ENCODE results near the gene CFAP53.

CFAP53 gene

DNA sequence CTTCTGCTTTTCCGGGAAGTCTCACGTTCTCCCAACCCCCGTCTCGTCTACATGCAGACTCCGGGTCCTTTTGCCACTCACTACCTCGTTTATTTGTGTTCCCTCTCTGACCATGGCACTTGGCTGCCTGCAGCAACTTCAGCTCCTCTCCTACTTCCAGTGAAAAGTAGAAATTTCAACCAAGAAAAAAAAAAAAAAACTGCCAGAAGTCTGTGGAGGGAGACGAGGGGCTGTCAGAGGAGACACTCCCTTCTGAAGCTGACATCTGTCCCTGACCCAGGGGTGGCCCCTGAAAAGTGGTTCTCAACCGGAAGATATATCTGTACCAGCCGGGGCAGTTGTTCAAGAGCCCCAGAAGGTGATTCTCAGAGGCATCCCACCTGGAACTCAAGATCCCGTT, 70.6 kb downstream of the CFAP53 start:
- TF ChIP-seq, protein P1, sequence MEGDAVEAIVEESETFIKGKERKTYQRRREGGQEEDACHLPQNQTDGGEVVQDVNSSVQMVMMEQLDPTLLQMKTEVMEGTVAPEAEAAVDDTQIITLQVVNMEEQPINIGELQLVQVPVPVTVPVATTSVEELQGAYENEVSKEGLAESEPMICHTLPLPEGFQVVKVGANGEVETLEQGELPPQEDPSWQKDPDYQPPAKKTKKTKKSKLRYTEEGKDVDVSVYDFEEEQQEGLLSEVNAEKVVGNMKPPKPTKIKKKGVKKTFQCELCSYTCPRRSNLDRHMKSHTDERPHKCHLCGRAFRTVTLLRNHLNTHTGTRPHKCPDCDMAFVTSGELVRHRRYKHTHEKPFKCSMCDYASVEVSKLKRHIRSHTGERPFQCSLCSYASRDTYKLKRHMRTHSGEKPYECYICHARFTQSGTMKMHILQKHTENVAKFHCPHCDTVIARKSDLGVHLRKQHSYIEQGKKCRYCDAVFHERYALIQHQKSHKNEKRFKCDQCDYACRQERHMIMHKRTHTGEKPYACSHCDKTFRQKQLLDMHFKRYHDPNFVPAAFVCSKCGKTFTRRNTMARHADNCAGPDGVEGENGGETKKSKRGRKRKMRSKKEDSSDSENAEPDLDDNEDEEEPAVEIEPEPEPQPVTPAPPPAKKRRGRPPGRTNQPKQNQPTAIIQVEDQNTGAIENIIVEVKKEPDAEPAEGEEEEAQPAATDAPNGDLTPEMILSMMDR (IDR thresholded peaks at IDR 0.05; ENCODE audit: extremely low read depth, missing control alignments): no peak

DNA sequence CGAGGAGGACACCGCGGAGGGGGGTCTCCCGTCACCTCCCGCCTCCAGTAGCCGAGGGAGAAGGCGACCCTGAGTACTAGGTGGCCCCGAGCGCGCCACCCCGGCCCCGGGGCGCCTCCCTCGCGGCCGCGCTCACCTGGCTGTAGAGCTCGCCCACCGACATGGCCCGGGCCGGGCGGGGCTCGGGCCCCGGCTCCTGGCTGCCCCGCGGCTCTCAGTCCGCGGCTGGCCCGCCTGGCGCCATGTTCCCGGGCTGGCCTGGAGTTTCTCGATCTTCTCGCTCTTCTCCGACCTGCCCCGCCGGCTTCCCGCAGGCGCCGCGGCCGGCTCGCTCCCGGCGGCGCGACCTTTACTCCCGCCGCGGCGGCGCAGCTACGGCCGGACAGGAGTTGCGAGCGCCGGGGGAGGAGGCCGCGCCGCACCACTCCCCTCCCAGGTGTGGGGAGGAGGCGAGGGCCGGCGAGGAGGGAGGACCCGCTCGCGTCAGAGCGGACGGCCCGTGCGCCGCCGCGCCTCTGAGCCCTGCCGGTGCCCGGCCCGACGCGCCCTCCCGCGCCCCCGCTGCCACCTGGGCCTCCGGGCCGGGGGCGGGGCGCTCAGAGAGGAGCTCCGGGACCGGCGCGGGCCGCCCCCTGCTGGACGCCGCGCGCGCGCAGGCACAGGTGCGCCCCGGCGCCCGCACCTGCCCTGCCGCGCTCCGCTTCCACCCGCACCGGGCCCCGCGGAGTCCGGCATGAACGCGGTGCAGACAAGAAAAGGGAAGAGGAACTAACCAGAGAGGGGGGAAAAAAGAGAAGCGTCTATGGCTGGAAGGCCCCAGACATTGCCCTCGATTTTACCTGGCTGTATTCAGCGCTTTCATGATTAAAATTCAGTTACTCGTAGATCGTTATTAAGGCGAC, 71.4 kb downstream of the CFAP53 start, which contains the start of gene MYO5B:
Gene MYO5B (minus strand): TSS at position 517 of the 902 bp plus-strand sequence. CDS start 354 bp downstream, at position 163.
- peak; percentile 90 for DNase-seq (ENCODE audit: low spot score)
- TF ChIP-seq, protein P1 (IDR thresholded peaks at IDR 0.05; ENCODE audit: extremely low read depth, missing control alignments): peak; percentile 81

More for the DNA sequence above, 70.6 kb downstream of the CFAP53 start:
- DNase-seq (ENCODE audit: low spot score): no peak

DNA sequence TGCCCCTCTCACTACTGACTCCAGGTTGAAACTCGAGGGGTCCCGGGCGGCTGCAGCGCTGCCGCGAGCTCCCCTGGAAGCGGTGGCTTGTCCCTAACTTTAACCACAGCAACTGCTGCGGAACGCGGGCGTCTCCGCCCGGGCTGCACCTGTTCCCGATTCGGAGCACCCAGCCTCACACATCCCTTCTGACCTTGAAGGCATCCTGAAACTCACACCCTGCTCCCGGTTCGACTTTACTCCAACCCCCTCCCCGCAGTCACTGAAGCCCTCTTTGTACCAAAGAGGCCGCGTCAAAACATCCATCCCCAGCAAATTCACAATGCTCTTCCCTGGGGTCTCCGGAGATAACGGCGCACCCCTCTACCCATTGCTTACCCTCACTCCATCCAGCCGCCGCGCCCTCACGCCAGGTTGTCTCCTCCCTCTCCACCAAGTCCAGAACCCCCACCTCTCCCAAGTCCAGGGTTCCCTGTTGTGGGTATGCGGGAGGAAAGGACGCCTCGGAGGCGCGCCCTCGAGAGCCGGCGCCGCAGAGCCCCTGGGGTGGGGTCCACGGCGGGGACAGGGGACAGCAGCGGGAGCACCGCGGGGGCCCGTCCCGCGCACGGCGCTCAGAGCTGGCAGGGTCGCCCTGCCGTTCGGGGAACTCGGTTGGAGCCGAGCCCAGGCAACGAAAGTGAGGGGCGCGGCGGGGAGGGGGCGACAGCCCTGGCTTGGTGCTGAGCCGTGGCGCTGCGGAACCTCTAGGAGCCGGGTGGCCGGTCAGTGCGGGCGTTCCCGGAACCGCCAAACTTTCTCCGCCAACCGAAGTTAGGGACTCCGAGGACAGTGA, 72.3 kb downstream of the CFAP53 start:
- TF ChIP-seq, protein P1 (IDR thresholded peaks at IDR 0.05; ENCODE audit: extremely low read depth, missing control alignments): no peak
- DNase-seq (ENCODE audit: low spot score): peak; percentile 30

DNA sequence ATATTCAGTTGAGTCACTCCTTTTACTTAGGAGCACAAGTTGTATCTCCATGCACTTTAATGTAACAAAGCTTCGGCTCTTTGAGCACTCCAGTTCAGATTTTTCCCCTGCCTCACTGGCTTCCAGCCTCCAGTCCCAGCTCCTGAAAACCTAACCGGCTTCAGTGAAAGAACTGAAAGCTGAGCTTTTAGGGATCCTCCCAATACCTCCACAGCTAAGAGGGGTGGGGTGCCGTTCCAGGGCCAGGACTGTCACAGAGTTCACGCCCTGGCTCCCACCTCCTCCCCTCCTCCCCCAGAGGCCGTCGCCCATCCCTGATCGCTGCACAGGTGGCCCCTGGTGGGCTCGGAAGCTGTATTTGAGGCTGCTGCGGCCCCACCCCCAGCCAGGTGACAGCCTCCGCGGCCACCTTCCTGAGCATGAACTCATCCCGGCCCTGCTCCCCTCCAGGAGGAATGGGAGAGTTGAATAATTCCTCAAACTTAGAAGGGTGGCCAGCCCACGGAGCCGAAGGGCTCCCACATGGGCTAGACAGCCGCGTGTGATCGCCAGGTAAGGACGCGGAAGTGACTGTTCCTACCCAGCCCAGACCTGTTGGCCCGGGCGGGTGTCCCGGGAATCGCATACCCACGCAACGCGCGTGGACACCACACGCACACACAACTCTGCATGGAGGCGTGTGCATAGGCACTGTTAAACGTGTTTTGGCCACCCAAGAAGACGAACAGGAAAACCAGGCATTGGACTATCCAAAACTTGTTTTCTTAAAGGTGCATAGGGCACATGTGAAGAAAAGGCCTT, 73.1 kb downstream of the CFAP53 start:
- DNase-seq (ENCODE audit: low spot score): no peak
- TF ChIP-seq, protein P1 (IDR thresholded peaks at IDR 0.05; ENCODE audit: extremely low read depth, missing control alignments): no peak

DNA sequence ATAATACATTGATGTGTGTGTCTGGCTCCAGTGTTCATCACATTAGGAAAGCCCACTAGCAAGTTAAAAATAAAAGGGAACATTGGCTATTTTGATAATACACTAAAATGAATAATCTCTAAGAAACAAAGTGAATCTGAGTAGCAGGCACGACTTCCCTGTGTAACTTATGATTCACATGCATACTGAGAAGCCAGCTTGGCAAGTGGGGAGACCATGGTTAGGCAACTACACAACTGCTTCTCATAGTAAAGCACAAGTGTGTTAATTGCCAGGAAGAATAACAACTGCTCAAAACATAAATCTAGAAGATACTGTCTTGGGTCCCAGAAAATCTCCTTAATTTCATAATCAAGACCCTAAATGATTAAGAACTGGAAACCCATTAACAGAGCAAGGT, 75.4 kb downstream of the CFAP53 start:
- no peak for DNase-seq (ENCODE audit: low spot score)
- TF ChIP-seq, protein P1 (IDR thresholded peaks at IDR 0.05; ENCODE audit: extremely low read depth, missing control alignments): no peak

DNA sequence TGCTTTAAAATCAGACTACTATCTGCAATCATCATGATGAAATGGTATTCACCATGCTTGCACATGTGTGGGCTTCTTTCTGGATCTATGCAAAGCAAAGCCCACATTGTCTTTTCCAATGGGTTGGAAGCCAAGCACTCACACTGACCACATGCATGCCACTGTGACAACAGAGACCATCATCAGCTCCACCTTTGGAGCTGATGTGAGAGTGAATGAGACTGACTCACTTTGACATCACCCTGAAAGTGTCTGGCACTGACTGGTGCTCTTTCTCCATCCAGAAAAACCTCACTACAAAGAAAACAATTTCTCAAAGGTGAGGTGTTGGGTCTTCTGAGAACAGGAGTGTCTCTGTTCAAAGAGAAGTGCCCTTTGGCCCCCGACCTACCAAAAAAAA, 76.1 kb downstream of the CFAP53 start:
- DNase-seq (ENCODE audit: low spot score): no peak
- TF ChIP-seq, protein P1 (IDR thresholded peaks at IDR 0.05; ENCODE audit: extremely low read depth, missing control alignments): no peak

Measured in GM20000 (cell line).